Natural killer cell (primary cell): ENCODE results near the gene LDHAL6A. TPM values are rescaled to one million over a fixed set of nuclear protein-coding genes. Genes with fewer than 3 reads are reported as not detected.

Source experiments
- ATAC-seq, 3 donors: fragments of 150-1000 bp in 2 of 3; fragments of 200-7000 bp in 1 of 3; cut with Tn5 transposase; 1 replicate in 1 of 3; 2 replicates in 2 of 3; pipeline ENCODE4 v1.10.0; 2021; ENCODE audit warnings: mild to moderate bottlenecking in 2 of 3, moderate library complexity in 2 of 3
- DNase-seq, 2 donors: peaks; one replicate each; pipeline versions ENCODE4 v3.0.0 to v3.0.0-alpha.2; 2013 to 2021; ENCODE audit warnings: mixed read lengths in 1 of 2
- H3K27ac ChIP-seq: one replicate; pipeline ENCODE4 v1.5.1; 2013; ENCODE audit warnings: mild to moderate bottlenecking, low read length
- H3K27me3 ChIP-seq: one replicate; pipeline ENCODE4 v1.6.1; 2013; ENCODE audit warnings: low read length; ENCODE audit not compliant: control insufficient read depth, insufficient read depth
- H3K36me3 ChIP-seq: one replicate; pipeline ENCODE4 v1.6.1; 2013; ENCODE audit warnings: low read length; ENCODE audit not compliant: control insufficient read depth, insufficient read depth
- H3K4me1 ChIP-seq: one replicate; pipeline ENCODE4 v1.6.1; 2013; ENCODE audit warnings: low read length; ENCODE audit not compliant: control insufficient read depth, insufficient read depth
- H3K4me3 ChIP-seq: one replicate; pipeline ENCODE4 v1.5.1; 2013; ENCODE audit warnings: low read length
- H3K9me3 ChIP-seq: one replicate; pipeline ENCODE4 v1.6.1; 2013; ENCODE audit warnings: low read length; ENCODE audit not compliant: control insufficient read depth, insufficient read depth
- H3K27ac Mint-ChIP-seq, 2 donors: one replicate each; pipeline ENCODE4 v1.8.0; 2022; ENCODE audit warnings: mild to moderate bottlenecking in 2 of 2, mixed read lengths in 2 of 2, moderate library complexity in 1 of 2
- H3K27me3 Mint-ChIP-seq, 2 donors: one replicate each; pipeline ENCODE4 v1.8.0; 2022; ENCODE audit warnings: low read depth in 2 of 2, mixed read lengths in 2 of 2
- H3K36me3 Mint-ChIP-seq: one replicate; pipeline ENCODE4 v1.8.0; 2022; ENCODE audit warnings: mixed read lengths
- H3K4me1 Mint-ChIP-seq, 2 donors: one replicate each; pipeline ENCODE4 v1.8.0; 2022; ENCODE audit warnings: mixed read lengths in 2 of 2
- H3K4me3 Mint-ChIP-seq: one replicate; pipeline ENCODE4 v1.8.0; 2022; ENCODE audit warnings: mild to moderate bottlenecking, moderate library complexity, mixed read lengths
- H3K9me3 Mint-ChIP-seq, 2 donors: one replicate each; pipeline ENCODE4 v1.8.0; 2022; ENCODE audit warnings: mixed read lengths in 2 of 2
- CTCF ChIP-seq: fragments of 200-600 bp; IDR thresholded peaks from one replicate; pipeline ENCODE4 v1.8.0; 2022; ENCODE audit warnings: antibody characterized with exemption
- WGBS: methylation state at CpG from one replicate; pipeline ENCODE4 v1.1.7; 2013; ENCODE audit warnings: missing lambda C conversion rate; ENCODE audit not compliant: insufficient coverage; 5-methylcytosine and 5-hydroxymethylcytosine counted together
- intact Hi-C: fragments of 100-400 bp; cut with micrococcal nuclease; formaldehyde crosslinking; loops from one replicate; pipeline ENCODE4 v1.14.2; 2022
- total RNA-seq, 4 donors: library from RNA; stranded (reverse); fragments of 120-200 nt in 1 of 4; gene quantifications; one replicate each; pipeline versions ENCODE4 v1.2.3 to v1.2.4, GENCODE V29; 2013 to 2022

The LDHAL6A gene
- total RNA-seq, 3 donors from 2014 or later (not counting 1 experiment from before 2014, with no cell fraction given) = 0.15 to 0.82 (median 0.72) TPM

- intact Hi-C loops = no loop called here
- TF ChIP-seq CTCF = no peak
- no peaks in the 10 kb centered on the region for H3K36me3 Mint-ChIP-seq
- no peak overlapping the region for H3K4me3 Mint-ChIP-seq
- no peak overlapping the region for H3K27ac Mint-ChIP-seq
- Histone ChIP-seq H3K36me3 (no peaks in the 10 kb centered on the region), H3K27ac (no peak overlapping the region), H3K4me1 (no peaks in the 10 kb centered on the region), H3K4me3 (no peak overlapping the region), H3K27me3 (no peaks in the 10 kb centered on the region), H3K9me3 (no peaks in the 10 kb centered on the region)
- H3K4me1 Mint-ChIP-seq = peaks cover 0 to 6% of the 10 kb centered on the region in 2 donors
- DNase-seq = no peak
- no peaks in the 10 kb centered on the region for H3K27me3 Mint-ChIP-seq
- WGBS = 90% methylated on average over 3 of the region's 4 CpGs
- no peaks in the 10 kb centered on the region for H3K9me3 Mint-ChIP-seq
- ATAC-seq = no peak
These were observed 4.0 kb downstream of the LDHAL6A start for GRCh38 chr11:18459634-18460033.

GRCh38 chr11:18461909-18462308 lies 6.3 kb downstream of the LDHAL6A start:
- no peaks in the 10 kb centered on the region for H3K27me3 Mint-ChIP-seq
- Histone ChIP-seq H3K4me1 (no peaks in the 10 kb centered on the region), H3K9me3 (no peaks in the 10 kb centered on the region), H3K27me3 (no peaks in the 10 kb centered on the region), H3K27ac (no peak overlapping the region), H3K4me3 (no peak overlapping the region), H3K36me3 (no peaks in the 10 kb centered on the region)
- H3K27ac Mint-ChIP-seq = no peak overlapping the region
- no peak for TF ChIP-seq CTCF
- DNase-seq (no peak), ATAC-seq (no peak)
- no peaks in the 10 kb centered on the region for H3K9me3 Mint-ChIP-seq
- H3K4me1 Mint-ChIP-seq = no peaks in the 10 kb centered on the region
- intact Hi-C loops = no loop called here
- WGBS = 96% methylated on average over 6 of the region's 6 CpGs
- no peak overlapping the region for H3K4me3 Mint-ChIP-seq
- H3K36me3 Mint-ChIP-seq = no peaks in the 10 kb centered on the region

DNA sequence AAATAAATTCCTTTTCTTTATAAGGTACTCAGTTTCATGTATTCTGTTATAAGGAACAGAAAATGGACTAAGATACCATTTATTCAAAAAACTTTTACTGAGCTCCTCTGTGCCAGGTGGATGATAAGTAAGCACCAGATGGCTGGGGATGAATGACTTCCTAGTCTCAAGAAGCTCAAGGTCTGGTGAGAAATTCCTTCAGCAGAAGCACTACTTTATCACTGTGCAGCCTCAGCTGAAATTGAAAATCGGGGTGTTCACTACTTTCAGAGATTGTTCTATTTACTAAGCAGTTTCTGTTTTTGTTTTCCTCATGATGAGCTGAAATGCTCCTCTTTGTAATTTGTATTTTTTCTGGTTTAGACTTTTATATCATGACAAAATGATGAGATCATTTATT lies 7.8 kb downstream of the LDHAL6A start:
- no peaks in the 10 kb centered on the region for H3K9me3 Mint-ChIP-seq
- intact Hi-C loops = no loop called here
- no peak for TF ChIP-seq CTCF
- no peak overlapping the region for H3K4me3 Mint-ChIP-seq
- no peaks in the 10 kb centered on the region for H3K36me3 Mint-ChIP-seq
- Histone ChIP-seq H3K9me3 (no peaks in the 10 kb centered on the region), H3K27me3 (no peaks in the 10 kb centered on the region), H3K36me3 (no peaks in the 10 kb centered on the region), H3K4me3 (no peak overlapping the region), H3K4me1 (no peaks in the 10 kb centered on the region), H3K27ac (no peak overlapping the region)
- no peak overlapping the region for H3K27ac Mint-ChIP-seq
- no CpG with 5 or more reads among the region's 1 CpG for WGBS
- no peaks in the 10 kb centered on the region for H3K4me1 Mint-ChIP-seq
- no peaks in the 10 kb centered on the region for H3K27me3 Mint-ChIP-seq
- ATAC-seq (no peak), DNase-seq (no peak)

- Histone ChIP-seq H3K36me3 (no peaks in the 10 kb centered on the region), H3K27me3 (no peaks in the 10 kb centered on the region), H3K4me1 (no peaks in the 10 kb centered on the region), H3K9me3 (no peaks in the 10 kb centered on the region), H3K4me3 (no peak overlapping the region), H3K27ac (no peak overlapping the region)
- intact Hi-C loops = no loop called here
- DNase-seq (no peak), ATAC-seq (no peak)
- Mint-ChIP-seq H3K4me1 (no peaks in the 10 kb centered on the region), H3K27ac (no peak overlapping the region), H3K9me3 (no peaks in the 10 kb centered on the region), H3K4me3 (no peak overlapping the region), H3K27me3 (no peaks in the 10 kb centered on the region), H3K36me3 (no peaks in the 10 kb centered on the region)
- 100% methylated on average over 2 of the region's 2 CpGs for WGBS
- no peak for TF ChIP-seq CTCF
These were observed 10.7 kb downstream of the LDHAL6A start for GRCh38 chr11:18466402-18466801.
